Trophoblast cell (in vitro differentiated cells and primary cell): Measurements from ENCODE around the gene UBE2G1.

Experiments
- DNase-seq, 2 donors: peaks; one replicate each; pipeline ENCODE4 v3.0.0-alpha.2; 2016
- H2AFZ ChIP-seq: 2 replicates; pipeline ENCODE4 v1.6.1; 2013; ENCODE audit warnings: low read length, moderate library complexity, mild to moderate bottlenecking; ENCODE audit not compliant: insufficient read depth, poor library complexity
- H2AK5ac ChIP-seq: 2 replicates; pipeline ENCODE4 v1.6.1; 2013; ENCODE audit warnings: mild to moderate bottlenecking, low read length
- H2BK120ac ChIP-seq: 2 replicates; pipeline ENCODE4 v1.6.1; 2013; ENCODE audit warnings: low read length, mild to moderate bottlenecking, moderate library complexity; ENCODE audit not compliant: insufficient read depth, poor library complexity
- H2BK12ac ChIP-seq: 2 replicates; pipeline ENCODE4 v1.6.1; 2013; ENCODE audit warnings: mild to moderate bottlenecking, low read length, moderate library complexity
- H2BK5ac ChIP-seq: 2 replicates; pipeline ENCODE4 v1.6.1; 2013; ENCODE audit warnings: low read length, low read depth, moderate library complexity, mild to moderate bottlenecking; ENCODE audit not compliant: poor library complexity
- H3K14ac ChIP-seq: 2 replicates; pipeline ENCODE4 v1.6.1; 2013; ENCODE audit warnings: mild to moderate bottlenecking, low read length
- H3K18ac ChIP-seq: 2 replicates; pipeline ENCODE4 v1.6.1; 2013; ENCODE audit warnings: mild to moderate bottlenecking, low read length
- H3K23ac ChIP-seq: 2 replicates; pipeline ENCODE4 v1.6.1; 2013; ENCODE audit warnings: low read length
- H3K27ac ChIP-seq: 2 replicates; pipeline ENCODE4 v1.5.1; 2013; ENCODE audit warnings: low read depth, mild to moderate bottlenecking, inconsistent platforms, low read length, moderate library complexity
- H3K27me3 ChIP-seq: 2 replicates; pipeline ENCODE4 v1.6.1; 2013; ENCODE audit warnings: inconsistent platforms, mild to moderate bottlenecking, low read length, moderate library complexity; ENCODE audit not compliant: insufficient read depth
- H3K36me3 ChIP-seq, 2 experiments: 1 replicate in 1 of 2; 2 replicates in 1 of 2; pipeline ENCODE4 v1.6.1; 2013; ENCODE audit warnings: low read length in 2 of 2, mild to moderate bottlenecking in 2 of 2, moderate library complexity in 1 of 2; ENCODE audit not compliant: insufficient read depth in 2 of 2, control insufficient read depth in 1 of 2
- H3K4ac ChIP-seq: 2 replicates; pipeline ENCODE4 v1.6.1; 2013; ENCODE audit warnings: low read depth, mild to moderate bottlenecking, low read length, moderate library complexity
- H3K4me1 ChIP-seq, 2 experiments: 1 replicate in 1 of 2; 2 replicates in 1 of 2; pipeline ENCODE4 v1.6.1; 2013; ENCODE audit warnings: low read length in 2 of 2, mild to moderate bottlenecking in 2 of 2, moderate library complexity in 1 of 2; ENCODE audit not compliant: insufficient read depth in 2 of 2, control insufficient read depth in 1 of 2
- H3K4me2 ChIP-seq: 2 replicates; pipeline ENCODE4 v1.6.1; 2013; ENCODE audit warnings: inconsistent platforms, mild to moderate bottlenecking, low read length, moderate library complexity
- H3K4me3 ChIP-seq: 2 replicates; pipeline ENCODE4 v1.5.1; 2013; ENCODE audit warnings: mild to moderate bottlenecking, low read depth, low read length, inconsistent platforms
- H3K79me1 ChIP-seq: one replicate; pipeline ENCODE4 v1.6.1; 2013; ENCODE audit warnings: low read length
- H3K79me2 ChIP-seq: 2 replicates; pipeline ENCODE4 v1.6.1; 2013; ENCODE audit warnings: low read length, mild to moderate bottlenecking; ENCODE audit not compliant: control insufficient read depth, insufficient read depth, poor library complexity
- H3K9ac ChIP-seq: 2 replicates; pipeline ENCODE4 v1.6.1; 2013; ENCODE audit warnings: mild to moderate bottlenecking, low read length
- H3K9me3 ChIP-seq: 2 replicates; pipeline ENCODE4 v1.6.1; 2013; ENCODE audit warnings: low read depth, mild to moderate bottlenecking, control low read depth, inconsistent platforms, low read length; ENCODE audit not compliant: insufficient read depth
- H4K12ac ChIP-seq: 2 replicates; pipeline ENCODE4 v1.6.1; 2013; ENCODE audit warnings: low read depth, mild to moderate bottlenecking, low read length, moderate library complexity
- H4K8ac ChIP-seq: 2 replicates; pipeline ENCODE4 v1.6.1; 2013; ENCODE audit warnings: low read depth, mild to moderate bottlenecking, low read length, moderate library complexity
- H4K91ac ChIP-seq: one replicate; pipeline ENCODE4 v1.6.1; 2013; ENCODE audit warnings: low read depth, mild to moderate bottlenecking, low read length, moderate library complexity
- WGBS: extraction: QIAGEN DNeasy Blood & Tissue Kit; methylation state at CpG from one replicate; pipeline ENCODE4 v1.1.7; 2013; ENCODE audit warnings: missing lambda C conversion rate; ENCODE audit not compliant: insufficient read length, insufficient coverage; ENCODE audit errors: extremely low coverage; 5-methylcytosine and 5-hydroxymethylcytosine counted together

Gene UBE2G1

GRCh38 chr17:4365628-4366326 is 698 bp downstream of the UBE2G1 start:
- peaks cover 4% of the 10 kb centered on the region in 2 experiments for H3K4me1 ChIP-seq
- DNase-seq, result peak; percentile 10 to 27
- H3K4me2 ChIP-seq, result peak overlapping the region; percentile 67
- peak overlapping the region; percentile 89 for H3K27ac ChIP-seq
- H3K23ac ChIP-seq, result no peak overlapping the region
- H4K12ac ChIP-seq, result peak overlapping the region; percentile 82
- peak overlapping the region; percentile 87 for H3K14ac ChIP-seq
- H2AFZ ChIP-seq, result peak overlapping the region; percentile 38
- H4K91ac ChIP-seq, result peak overlapping the region; percentile 84
- peak overlapping the region; percentile 82 for H3K18ac ChIP-seq
- no peaks in the 10 kb centered on the region for H3K9me3 ChIP-seq
- peak overlapping the region; percentile 99 for H3K9ac ChIP-seq
- peaks cover 2 to 8% of the 10 kb centered on the region in 2 experiments for H3K36me3 ChIP-seq
- peak overlapping the region; percentile 89 for H3K4ac ChIP-seq
- H3K79me1 ChIP-seq, result peaks cover 16% of the 10 kb centered on the region
- peak overlapping the region; percentile 99 for H3K4me3 ChIP-seq
- H3K79me2 ChIP-seq, result peaks cover 35% of the 10 kb centered on the region
- H2BK120ac ChIP-seq, result peak overlapping the region; percentile 92
- H3K27me3 ChIP-seq, result no peaks in the 10 kb centered on the region
- peak overlapping the region; percentile 90 for H2AK5ac ChIP-seq
- H2BK5ac ChIP-seq, result peak overlapping the region; percentile 97
- H2BK12ac ChIP-seq, result peak overlapping the region; percentile 9
- WGBS, result no CpG with 5 or more reads among the region's 82 CpGs
- peak overlapping the region; percentile 84 for H4K8ac ChIP-seq

- Histone ChIP-seq H2AK5ac (peak overlapping the region; percentile 90), H3K9ac (peak overlapping the region; percentile 99), H2BK12ac (no peak overlapping the region), H3K79me2 (peaks cover 37% of the 10 kb centered on the region), H3K36me3 (peaks cover 2 to 8% of the 10 kb centered on the region in 2 experiments), H2BK5ac (peak overlapping the region; percentile 97), H3K9me3 (no peaks in the 10 kb centered on the region), H3K14ac (peak overlapping the region; percentile 87), H3K23ac (no peak overlapping the region), H3K4me2 (peak overlapping the region; percentile 67), H3K27me3 (no peaks in the 10 kb centered on the region), H3K27ac (peak overlapping the region; percentile 89), H3K4me1 (peaks cover 4% of the 10 kb centered on the region in 2 experiments), H3K18ac (peak overlapping the region; percentile 82), H4K12ac (peak overlapping the region; percentile 82), H2BK120ac (peak overlapping the region; percentile 92), H4K91ac (peak overlapping the region; percentile 84), H2AFZ (peak overlapping the region; percentile 15), H3K79me1 (peaks cover 16% of the 10 kb centered on the region), H3K4me3 (peak overlapping the region; percentile 99), H3K4ac (peak overlapping the region; percentile 100), H4K8ac (peak overlapping the region; percentile 84)
- WGBS, result no CpG with 5 or more reads among the region's 38 CpGs
- peak; percentile 93 to 94 for DNase-seq
These were observed 1.3 kb downstream of the UBE2G1 start for GRCh38 chr17:4365103-4365627.

DNA sequence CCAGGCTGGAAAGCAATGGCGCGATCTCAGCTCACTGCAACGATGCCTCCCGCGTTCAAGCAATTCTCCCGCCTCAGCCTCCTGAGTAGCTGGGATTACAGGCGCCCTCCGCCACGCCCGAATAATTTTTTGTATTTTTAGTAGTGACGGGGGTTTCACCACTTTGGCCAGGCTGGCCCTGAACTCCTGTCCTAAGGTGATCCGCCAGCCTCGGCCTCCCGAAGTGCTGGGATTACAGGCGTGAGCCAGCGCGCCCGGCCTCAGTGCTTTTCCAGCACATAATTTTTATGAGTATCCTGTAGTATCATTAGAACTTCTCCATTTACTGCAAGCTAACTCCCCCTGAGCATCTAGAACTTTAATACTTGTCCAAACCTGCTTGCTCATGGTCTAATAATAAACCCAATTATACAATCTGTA is 1.8 kb downstream of the UBE2G1 start:
- no peaks in the 10 kb centered on the region for H3K9me3 ChIP-seq
- no peak overlapping the region for H2BK12ac ChIP-seq
- peaks cover 2 to 8% of the 10 kb centered on the region in 2 experiments for H3K36me3 ChIP-seq
- no peak overlapping the region for H4K8ac ChIP-seq
- peak overlapping the region; percentile 100 for H3K4ac ChIP-seq
- H2BK120ac ChIP-seq, result no peak overlapping the region
- H3K4me1 ChIP-seq, result peaks cover 4% of the 10 kb centered on the region in 2 experiments
- no peak overlapping the region for H2AFZ ChIP-seq
- no peak overlapping the region for H3K18ac ChIP-seq
- no peak overlapping the region for H3K9ac ChIP-seq
- WGBS, result no CpG with 5 or more reads among the region's 18 CpGs
- no peaks in the 10 kb centered on the region for H3K27me3 ChIP-seq
- H4K91ac ChIP-seq, result no peak overlapping the region
- peak overlapping the region; percentile 15 for H3K14ac ChIP-seq
- peak overlapping the region; percentile 51 for H3K27ac ChIP-seq
- peaks cover 37% of the 10 kb centered on the region for H3K79me2 ChIP-seq
- H3K4me2 ChIP-seq, result peak overlapping the region; percentile 67
- DNase-seq, result no peak
- H2BK5ac ChIP-seq, result peak overlapping the region; percentile 59
- H2AK5ac ChIP-seq, result no peak overlapping the region
- no peak overlapping the region for H3K23ac ChIP-seq
- peaks cover 16% of the 10 kb centered on the region for H3K79me1 ChIP-seq
- H4K12ac ChIP-seq, result no peak overlapping the region
- no peak overlapping the region for H3K4me3 ChIP-seq

DNA sequence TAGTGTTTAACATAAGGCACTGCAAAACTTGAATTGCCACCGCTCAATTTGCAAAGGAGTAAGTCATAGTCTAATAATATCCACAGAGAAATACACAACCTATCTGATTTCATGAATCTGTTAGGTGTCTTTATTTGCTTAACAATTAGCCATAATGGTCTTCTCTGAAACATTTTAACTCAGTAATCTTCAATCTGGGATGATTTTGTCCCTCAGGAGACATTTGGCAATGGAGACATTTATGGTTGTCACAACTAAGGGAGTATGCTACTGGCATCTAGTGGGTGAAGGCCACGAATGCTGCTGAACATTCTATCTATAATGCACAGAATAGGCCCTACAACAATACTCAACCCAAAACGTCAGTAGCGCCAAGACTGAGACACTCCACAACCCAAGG is 4.3 kb downstream of the UBE2G1 start:
- H2BK12ac ChIP-seq, result no peak overlapping the region
- H3K23ac ChIP-seq, result no peak overlapping the region
- no peaks in the 10 kb centered on the region for H3K27me3 ChIP-seq
- H3K18ac ChIP-seq, result no peak overlapping the region
- H3K4me2 ChIP-seq, result no peak overlapping the region
- no peaks in the 10 kb centered on the region for H3K9me3 ChIP-seq
- H3K14ac ChIP-seq, result no peak overlapping the region
- H4K8ac ChIP-seq, result no peak overlapping the region
- DNase-seq, result peak in 1 of 2 donors; percentile 53
- no peak overlapping the region for H2AFZ ChIP-seq
- H2BK5ac ChIP-seq, result no peak overlapping the region
- H3K79me2 ChIP-seq, result peaks cover 44% of the 10 kb centered on the region
- WGBS, result no CpG with 5 or more reads among the region's 4 CpGs
- no peak overlapping the region for H4K12ac ChIP-seq
- peaks cover 4% of the 10 kb centered on the region in 2 experiments for H3K4me1 ChIP-seq
- no peak overlapping the region for H3K27ac ChIP-seq
- H3K4ac ChIP-seq, result peak overlapping the region; percentile 24
- H3K9ac ChIP-seq, result no peak overlapping the region
- no peak overlapping the region for H3K4me3 ChIP-seq
- H2BK120ac ChIP-seq, result no peak overlapping the region
- H3K79me1 ChIP-seq, result peaks cover 16% of the 10 kb centered on the region
- H4K91ac ChIP-seq, result no peak overlapping the region
- peaks cover 2 to 8% of the 10 kb centered on the region in 2 experiments for H3K36me3 ChIP-seq
- H2AK5ac ChIP-seq, result no peak overlapping the region
